ENCODE data around the gene ATP5ME.

- TF ChIP-seq POLR2A (IDR thresholded peaks at IDR 0.05; ENCODE audit: low read length) (no peak), GATA1 (IDR thresholded peaks at IDR 0.05; ENCODE audit: low read depth, low read length) (no peak)
Measured at GRCh38 chr4:661231-661630, 12.8 kb downstream of the ATP5ME start.

All from erythroblast (primary cell).